Stimulated activated CD4-positive, alpha-beta T cell treated with anti-CD3 and anti-CD28 coated beads, Interleukin-12 subunit alpha, Interleukin-12 subunit beta, amount 100 ng/mL, for 48 hours (primary cell): ENCODE data around the gene ADGRV1.
"Not testable (repeated sequence)": the region's sequence is repeated elsewhere in the genome, so short reads cannot be mapped to it uniquely, and the experiment has no call there.

ENCODE experiments used
- DNase-seq, 3 donors: peaks; one replicate each; pipeline ENCODE4 v3.0.0-alpha.2; 2020; ENCODE audit warnings: low read depth in 2 of 3, low spot score in 1 of 3

Gene ADGRV1

DNA sequence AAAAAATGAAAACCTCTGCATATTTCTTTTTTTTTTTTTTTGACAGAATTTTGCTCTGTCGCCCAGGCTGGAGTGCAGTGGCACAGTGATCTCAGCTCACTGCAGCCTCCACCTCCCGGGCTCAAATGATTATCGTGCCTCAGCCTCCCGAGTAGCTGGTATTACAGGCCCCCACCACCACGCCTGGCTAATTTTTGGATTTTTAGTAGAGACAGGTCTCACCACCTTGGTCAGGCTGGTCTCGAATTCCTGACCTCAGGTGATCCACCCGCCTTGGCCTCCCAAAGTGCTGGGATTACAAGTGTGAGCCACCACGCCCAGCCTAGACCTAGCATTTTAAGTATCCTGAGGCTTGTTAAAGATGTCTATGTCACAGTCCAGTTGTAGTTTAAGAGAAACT, 493.8 kb downstream of the ADGRV1 start:
- DNase-seq, result not testable (repeated sequence)

DNA sequence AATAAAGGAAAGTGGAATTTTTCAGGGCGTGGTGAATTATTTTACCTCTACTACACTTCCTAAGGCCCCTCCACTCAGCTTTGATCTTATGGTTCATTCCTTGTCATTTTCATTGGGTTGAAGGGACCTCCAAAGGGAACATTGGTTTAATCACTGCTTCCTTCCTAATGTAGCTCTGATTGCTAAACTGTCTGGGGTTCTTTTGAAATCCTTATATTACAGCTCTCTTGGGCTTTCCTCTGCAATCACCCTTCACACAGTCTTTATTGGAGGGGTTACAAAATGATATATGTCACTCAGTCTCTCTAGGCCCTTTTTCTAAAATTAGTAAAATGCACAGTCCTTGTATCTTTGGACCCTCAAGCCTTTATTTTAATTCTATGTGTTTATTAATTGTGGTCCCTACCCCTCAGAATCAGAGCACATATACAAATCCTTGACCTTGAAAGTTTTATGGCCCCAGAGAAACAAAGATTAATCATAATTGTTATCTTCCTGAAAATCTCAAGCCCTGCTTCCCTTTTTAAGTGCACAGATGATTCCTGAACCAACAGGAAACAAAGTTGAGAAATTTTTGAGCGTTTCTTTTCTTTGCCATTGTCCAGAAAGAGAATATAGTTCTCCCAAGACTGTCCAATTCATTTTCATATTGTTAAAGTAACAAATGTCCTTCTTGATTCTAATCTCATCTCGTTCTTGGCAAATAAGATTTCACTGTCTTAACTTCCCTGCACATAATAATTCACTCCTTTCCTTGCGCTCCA, 494.6 kb downstream of the ADGRV1 start:
- DNase-seq, result no peak

DNA sequence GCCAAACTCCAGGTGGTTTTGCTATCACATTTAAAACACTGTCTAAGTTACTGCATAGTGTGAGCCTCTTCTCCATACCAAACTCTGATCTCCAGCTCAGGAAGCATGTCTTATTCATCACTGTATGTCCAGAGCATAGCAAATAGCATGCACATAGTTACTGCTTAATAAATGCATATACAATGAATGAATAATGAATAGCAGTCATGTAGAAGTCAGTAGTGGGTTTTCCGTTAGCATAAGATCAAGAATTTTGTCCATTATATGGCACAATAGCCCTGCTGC, 495.1 kb downstream of the ADGRV1 start:
- no peak for DNase-seq

DNA sequence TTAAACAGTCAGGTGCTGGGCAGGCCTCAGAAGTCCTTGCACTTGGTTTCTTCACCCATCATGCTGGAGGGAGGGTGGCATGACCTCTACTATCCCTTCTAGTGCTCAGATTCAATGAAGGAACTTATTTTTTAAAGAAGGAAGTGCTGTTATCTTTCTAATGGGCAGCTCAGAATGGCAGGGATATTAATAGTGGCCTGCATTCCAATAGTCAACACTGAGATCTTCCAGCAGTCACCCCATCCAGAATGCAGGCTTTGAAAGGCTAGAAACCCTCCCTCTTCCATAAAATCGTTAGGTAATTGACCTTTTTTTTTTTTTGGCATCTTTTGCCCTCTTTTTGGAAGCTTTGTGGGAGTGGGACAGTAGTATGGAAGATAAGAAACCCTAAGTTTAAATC, 499.6 kb downstream of the ADGRV1 start:
- DNase-seq, result no peak

DNA sequence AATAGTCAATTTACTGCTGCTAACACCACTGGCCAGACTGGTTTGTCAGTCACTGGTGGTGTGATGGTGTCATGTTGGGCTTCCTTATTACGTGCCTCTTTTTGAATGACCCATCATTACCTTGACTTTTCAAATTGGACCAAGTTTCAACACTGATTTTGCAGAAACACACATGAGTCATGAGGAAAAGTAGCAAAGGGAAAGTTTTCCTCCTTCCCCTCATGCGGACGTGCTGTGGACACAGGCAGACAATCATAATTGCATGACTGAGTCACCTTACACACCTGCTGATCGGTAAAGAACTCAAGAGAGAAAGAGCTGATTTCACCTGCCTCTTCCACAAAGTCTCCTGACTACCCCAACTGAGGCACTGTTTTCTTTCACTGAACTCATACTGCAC, 500.0 kb downstream of the ADGRV1 start:
- DNase-seq, result no peak

DNA sequence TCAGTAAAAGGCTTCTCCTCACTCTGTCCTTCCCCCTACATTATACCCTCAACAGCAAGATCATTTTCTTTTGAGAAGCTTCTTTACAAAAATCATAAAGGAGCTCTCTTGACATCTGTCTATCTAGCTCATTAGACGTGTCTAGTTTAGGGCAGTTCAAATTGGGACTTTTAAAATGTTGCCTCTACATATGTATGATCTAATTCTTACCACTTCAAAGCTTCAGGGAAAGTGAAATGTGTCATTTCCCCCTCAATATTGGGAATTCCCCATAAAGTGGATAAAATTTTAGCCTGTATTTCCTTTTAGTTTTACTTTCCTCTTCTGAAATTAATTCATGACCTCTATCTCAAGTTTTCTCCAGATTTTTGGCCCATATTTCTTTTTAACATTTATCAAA, 500.8 kb downstream of the ADGRV1 start:
- DNase-seq, result no peak

DNA sequence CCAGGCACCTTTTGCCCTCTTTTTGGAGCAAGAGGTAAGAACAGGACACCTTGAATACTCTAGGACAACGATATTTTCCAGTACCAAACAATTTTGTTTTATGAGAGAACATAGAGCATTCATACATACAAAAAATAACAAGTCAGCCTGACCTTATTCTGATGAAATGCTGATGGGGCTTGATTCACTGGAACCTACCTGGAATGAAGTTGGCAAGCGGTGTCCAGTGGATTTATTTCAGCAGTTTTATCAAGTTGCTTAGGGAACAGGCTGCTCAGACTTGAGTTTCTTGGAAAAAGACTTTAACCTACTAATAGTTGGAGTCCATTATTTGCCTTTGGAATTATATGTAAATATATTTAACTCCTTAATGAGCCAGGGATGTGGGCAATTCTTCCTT, 502.5 kb downstream of the ADGRV1 start:
- no peak for DNase-seq

DNA sequence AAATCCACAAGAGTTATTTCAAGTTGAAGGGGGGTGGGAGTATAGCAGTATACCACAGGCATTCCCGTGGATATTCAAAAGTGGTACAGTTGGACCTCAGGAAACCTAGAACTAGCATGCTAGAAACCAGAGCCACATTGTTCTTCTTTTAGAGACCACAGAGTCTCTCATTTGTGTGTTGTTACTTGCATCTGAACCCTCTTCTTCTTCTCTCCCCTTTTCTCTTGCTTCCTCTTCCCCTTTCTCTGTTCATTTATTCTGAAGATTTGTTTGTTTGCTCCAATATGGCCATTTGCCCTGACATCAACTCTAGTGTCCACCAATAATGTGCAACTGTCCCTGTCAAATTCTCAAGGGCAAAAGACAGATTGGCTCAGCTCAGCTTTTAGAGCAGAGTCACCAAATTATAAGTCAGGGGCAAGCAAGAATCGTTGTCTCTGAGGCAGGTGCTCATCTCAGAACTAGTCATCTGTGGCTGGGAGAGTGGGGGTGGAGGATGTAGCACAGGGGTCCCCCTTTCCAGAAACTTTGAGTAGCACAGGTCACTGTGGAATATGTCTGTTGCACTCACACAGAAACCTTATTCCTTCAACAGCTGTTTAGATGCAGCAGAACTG, 503.5 kb downstream of the ADGRV1 start:
- no peak for DNase-seq

DNA sequence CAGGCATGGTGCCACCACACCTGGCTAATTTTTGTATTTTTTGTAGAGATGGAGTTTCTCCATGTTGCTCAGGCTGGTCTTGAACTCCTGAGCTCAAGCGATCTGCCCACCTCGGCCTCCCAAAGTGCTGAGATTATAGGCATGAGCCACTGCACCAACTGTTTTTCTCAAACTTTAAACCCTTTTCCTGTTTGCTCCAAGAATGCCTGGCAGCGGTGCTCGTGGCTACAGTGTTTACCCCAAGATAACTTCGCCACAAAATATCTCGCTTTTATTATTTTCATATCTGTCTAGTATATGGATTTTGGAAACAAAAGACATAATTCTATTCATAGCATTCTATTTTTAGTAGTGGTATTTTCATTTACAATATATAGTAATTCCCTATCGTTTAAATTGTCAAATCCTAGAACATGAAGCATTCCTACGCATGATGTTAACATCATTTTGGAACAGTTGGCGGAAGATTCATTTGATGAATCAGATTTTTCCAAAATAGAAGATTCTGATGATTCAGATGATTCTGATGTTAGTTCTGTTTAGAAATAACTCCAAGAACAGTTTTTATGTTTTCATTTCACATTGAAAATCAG, 504.6 kb downstream of the ADGRV1 start:
- DNase-seq, result not testable (repeated sequence)

DNA sequence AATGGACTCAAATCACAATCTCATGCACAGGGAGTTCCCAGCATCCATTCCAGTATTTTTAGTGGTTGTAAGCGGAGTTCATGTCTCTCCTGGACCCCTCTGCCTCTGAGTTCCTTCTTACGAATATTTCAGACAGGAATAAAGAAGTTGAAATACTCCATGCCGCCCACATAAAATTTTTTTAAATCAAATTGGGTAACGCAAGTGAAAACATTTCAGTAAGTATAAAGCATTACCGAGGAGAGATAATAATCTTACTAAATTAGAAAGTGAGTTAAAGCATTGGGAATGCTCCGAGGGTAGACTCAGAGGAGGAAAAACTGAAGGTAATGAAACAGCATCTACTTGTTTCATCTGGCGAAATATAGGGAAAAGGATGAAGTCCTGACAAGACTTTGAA, 506.9 kb downstream of the ADGRV1 start:
- no peak for DNase-seq

DNA sequence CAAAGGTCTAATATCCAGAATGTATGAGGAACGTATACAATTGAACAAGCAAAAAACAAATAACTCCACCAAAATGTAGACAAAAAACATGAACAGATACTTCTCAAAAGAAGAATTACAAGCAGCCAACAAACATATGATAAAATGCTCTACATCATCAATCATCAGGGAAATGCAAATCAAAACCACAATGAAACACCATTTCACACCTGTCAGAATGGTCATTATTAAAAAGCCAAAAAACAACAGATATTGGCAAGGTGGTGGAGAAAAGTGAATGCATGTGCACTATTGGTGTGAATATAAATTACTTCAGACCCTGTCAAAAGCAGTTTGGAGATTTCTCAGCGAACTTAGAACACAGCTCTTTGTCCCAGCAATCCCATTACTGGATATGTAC, 510.8 kb downstream of the ADGRV1 start:
- DNase-seq, result no peak

DNA sequence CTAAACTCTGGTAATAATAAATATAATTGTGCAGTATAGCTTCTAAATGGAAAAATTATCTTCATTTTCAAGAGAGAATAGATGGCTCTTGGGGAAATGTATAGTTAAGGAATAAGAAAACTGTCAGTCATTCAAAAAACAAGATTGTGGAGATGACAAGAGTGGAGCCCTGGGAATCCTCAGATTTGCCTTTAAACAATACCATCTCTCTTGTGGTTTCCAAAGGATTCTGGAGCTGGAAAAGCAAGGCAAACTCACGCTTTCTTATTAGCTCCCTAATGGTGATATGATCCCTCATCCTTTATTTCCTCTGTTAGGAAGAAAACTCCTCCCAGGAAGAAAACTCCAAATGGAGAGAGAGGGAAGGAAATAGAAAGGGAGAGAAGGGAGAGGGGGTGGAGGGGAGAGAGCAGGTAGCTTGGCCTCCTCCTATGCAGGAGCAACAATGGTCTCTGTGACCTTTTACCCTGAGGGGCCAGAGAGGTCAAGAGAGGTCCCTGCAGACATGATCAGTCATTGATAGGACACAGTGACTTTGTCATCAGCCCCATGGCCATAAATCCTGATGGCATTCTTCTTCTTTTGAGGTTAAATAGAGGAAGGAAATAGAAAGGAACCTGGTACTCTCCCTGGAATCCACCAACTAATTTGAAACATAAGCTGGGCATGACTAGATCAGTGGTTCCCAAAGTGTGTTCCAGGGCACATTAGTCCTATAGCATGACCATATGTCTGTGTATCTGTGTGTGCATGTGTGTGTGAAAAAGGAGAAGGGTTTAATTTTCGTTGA, 512.4 kb downstream of the ADGRV1 start:
- no peak for DNase-seq

DNA sequence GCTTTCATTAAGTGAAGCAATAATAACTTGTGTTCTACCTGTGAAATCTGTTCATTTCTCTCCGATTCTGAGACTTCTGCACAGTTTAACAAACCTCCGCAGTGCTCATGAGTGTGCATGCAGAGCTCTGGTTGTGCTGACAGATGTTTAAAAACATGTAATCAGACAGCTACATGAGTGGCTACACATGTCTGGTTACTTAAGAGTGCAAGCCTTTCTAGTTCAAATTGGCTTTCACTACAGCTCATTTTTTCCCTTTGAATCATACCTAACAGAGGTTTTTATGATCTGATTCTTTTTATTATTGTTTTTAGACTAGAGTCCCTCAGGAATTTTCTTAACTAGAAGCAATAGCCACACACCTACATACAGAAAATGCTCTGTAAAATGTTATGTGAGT, 514.3 kb downstream of the ADGRV1 start:
- no peak for DNase-seq

DNA sequence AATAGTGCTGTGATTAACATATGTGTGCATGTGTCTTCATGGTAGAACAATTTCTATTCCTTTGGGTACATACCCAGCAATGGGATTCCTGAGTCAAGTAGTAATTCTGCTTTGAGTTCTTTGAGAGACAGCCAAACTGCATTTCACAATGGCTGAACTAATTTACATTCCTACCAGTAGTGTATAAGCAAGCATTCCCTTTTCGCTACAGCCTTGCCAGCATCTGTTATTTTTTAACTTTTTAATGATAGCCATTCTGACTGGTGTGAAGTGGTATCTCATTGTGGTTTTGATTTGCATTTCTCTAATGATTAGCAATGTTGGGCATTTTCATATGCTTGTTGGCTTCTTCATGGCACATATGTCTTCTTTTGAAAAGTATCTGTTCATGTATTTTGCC, 516.0 kb downstream of the ADGRV1 start:
- DNase-seq, result no peak

DNA sequence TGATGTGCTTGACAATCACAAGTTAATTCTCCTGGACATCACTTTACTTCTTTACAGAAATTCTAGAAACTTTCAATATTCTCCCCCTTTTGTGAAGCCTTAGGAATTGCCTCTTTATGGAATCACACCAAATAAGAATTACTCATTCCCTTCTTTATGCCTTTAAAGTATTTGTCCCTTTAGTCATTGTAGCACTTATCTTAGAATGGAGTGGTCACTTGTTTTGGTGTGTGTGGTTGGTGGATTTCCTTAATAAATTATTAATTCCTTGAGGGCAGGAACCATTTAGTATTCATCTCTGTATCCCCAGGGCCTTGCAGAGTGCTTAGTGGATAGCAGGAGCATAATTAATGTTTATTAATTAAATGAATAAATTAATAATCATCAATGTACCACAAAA, 517.5 kb downstream of the ADGRV1 start:
- no peak for DNase-seq

DNA sequence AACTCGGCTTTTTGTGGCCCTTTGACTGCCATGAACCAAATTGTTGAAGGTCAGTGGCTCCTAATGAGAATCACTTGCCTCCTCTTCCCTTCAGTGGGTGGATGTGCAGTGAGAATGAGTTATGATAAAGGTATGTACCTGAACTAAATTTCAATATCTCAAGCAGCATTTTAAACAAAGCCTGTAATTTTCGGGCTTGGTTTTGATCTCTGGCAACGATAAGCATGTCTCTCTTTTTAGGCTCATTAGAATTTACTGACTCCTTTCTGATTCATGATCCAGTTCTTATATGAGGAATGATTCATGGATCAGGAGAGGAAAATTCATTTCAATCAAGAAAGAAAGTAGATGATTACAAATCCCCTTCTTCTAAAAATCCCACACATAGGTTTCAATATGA, 519.0 kb downstream of the ADGRV1 start:
- DNase-seq, result no peak

DNA sequence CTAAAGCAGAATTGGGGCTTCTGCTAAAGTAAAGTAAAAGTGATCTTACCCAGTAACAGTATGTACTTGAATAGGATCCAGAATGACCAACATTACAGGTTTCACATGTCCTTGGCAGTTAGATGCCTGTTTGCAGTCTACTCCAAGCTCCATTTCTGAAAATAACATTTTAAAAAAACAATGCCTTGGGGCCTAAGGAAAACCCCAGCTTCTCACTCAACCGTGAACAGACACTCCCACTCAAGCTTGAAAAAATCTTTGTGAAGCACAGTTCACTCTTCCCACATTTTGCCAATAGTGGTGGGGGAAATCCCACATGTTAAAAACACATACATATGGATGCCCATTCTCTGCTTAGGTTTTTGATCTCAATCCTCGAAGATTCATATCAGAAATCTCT, 520.4 kb downstream of the ADGRV1 start:
- no peak for DNase-seq

DNA sequence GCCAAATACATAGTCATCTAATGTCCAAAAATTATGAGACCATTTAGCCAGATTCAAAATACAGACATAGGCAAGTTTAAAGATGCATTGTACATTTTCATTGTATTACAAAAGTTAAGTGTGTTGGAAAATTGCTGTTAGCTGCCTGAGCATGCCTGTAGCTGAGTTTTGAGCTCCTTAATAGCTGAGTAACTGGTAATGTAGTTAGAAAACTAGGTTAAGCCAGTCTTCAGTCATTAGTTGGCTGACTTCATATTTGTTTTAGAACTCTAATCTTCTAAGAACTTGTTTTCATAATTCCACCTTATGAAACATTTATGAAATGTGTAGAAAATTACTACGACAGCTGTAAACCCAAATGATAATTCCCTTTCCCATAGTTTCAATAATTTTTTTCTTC, 531.2 kb downstream of the ADGRV1 start:
- DNase-seq, result no peak

DNA sequence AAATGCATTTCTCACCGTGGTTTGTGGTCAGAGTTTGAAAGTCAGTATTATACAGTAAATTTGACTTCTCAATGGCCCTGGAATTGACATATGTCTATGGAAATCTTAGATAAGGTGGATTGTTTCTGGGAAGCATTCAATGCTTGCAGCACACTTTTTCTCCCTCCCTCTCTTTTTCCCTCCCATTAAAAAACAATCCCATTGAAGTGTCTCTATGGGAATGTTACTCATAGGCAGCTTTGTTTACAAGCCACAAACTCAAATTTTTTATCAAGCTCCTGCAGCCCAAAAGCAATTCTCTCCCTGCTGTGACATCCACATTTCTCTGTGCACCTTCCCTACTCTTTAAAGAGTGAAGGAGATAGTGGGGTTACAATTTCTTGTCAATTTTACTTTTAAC, 532.4 kb downstream of the ADGRV1 start:
- DNase-seq, result no peak

DNA sequence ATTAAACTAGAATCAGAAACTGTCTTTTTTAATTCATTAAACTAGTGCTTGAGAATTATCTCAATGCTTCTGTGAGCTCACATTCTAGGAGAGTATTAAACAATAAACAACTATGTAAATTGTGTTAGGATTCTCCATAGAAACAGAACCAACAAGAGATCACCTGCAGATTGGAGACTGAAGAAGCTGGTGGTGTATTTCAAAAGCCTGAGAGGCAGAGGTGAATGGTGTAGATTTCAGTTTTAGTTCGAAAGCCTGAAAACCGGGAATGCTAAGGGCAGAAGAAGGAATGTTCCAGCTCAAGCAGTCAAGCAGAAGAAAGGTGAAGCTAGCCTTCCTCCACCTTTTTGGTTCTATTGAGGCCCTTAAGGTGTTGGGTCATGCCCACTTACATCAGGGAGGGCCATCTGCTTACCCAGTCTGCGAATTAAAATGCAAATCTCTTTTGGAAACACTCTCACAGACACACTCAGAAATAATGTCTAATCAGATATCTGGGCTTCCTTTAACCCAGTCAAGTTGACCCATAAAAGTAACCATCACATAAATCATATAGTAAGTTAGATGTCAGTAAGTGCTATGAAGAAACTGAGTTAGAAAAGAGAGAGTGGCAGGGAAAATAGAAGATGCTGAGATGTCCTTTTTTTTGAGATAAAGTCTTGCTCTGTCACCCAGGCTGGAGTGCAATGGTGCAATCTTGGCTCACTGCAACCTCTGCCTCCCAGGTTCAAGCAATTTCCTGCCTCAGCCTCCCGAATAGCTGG, 533.1 kb downstream of the ADGRV1 start:
- no peak for DNase-seq
